ENCODE results near the gene ALPK1.
"Not testable (repeated sequence)": the region's sequence is repeated elsewhere in the genome, so short reads cannot be mapped to it uniquely, and the experiment has no call there.

Gene ALPK1

GRCh38 chr4:112379306-112379705 lies 82.1 kb downstream of the ALPK1 start:
- no peak for DNase-seq

DNA sequence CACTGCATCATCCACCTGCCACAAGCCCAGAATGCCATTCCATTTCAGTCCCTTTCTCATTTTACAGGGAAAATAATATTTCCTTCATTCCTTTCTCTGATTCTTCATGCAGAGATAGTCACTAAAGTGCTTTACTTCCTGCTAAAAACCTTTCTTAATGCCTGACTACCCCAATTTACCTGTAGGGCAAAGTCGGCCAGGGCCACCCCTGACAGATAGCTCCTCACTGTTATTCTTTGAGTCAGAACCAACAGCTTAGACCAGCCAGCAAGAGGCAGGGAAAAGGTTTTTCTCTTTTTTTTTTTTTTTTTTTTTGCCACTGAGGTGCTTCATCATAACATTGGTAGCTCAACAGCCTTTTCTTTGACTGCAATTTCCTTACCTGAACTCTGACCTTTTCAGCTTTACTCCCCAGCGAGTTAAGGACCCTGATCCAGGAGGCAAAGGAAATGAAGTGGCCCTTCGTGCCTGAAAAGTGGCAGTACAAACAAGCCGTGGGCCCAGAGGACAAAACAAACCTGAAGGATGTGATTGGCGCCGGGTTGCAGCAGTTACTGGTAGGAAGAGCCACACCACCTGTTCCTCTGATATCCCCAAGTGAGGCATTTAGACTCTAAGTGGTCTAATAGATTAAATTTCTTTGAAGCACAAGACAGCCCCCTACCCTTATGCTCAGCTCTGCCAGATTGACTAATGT lies 85.0 kb downstream of the ALPK1 start:
- DNase-seq = no peak

DNA sequence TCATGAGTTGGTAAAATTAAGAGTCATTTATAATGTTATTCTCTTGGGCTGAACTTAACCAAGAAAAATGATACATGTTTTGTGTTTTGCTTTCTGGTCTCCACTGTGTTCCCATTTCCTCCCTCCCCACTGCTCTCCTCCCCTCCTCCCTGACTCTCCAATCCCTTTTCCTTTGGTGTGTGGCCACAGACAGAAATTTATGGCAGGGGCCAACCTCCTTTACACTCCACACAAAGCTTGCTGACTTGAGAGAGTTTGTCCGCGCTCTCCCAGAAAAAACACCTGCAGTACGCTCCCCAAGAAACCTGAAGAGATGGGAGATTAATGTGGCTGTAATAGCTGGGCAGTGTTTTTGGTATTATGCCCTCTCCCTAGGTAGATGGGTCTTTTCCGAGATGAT lies 88.9 kb downstream of the ALPK1 start:
- no peak for DNase-seq

DNA sequence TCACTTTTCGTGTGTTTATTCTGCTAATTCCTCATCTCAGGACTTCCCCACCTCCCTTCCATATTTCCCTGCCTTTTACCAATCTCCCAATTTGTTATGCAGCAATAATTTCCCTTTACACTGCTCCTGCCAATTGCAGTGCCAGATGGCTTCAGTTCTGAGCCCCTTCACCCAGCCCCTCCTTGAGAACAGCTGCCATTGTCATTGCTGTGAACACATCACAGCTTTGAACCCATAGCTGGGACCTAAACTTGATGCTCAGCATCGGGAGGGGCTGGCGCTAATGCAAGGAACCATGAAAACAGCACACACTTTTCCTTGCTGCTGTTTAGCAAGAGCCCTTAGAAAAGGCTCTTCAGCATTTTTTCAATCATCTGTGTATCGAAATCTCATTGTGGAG lies 104.9 kb downstream of the ALPK1 start:
- DNase-seq = no peak

GRCh38 chr4:112403101-112403945 lies 106.2 kb downstream of the ALPK1 start:
- DNase-seq = no peak

DNA sequence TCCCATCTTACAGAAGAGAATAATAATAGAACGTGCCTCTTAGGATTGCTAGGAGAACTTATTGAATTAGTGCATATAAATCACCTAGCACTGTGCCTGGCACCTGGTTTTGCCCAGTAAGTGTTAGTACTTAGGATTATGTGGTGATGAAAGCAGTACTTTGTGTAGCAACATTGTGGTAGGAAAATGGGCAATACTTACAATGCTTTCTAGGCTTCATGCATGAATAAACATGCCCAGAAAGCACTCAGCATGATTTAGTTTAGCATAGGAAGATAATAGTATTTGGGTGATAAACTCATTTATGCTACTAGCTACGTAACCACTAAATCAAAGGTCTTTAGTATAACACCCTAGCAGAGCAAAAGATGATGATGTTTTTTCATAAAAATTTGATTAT lies 113.2 kb downstream of the ALPK1 start:
- no peak for DNase-seq

GRCh38 chr4:112410804-112411203 lies 113.6 kb downstream of the ALPK1 start:
- no peak for DNase-seq

GRCh38 chr4:112411781-112412550 lies 114.8 kb downstream of the ALPK1 start:
- no peak for DNase-seq

- DNase-seq = no peak
Observed at GRCh38 chr4:112416464-112416863, 119.3 kb downstream of the ALPK1 start.

GRCh38 chr4:112418092-112418491 lies 120.9 kb downstream of the ALPK1 start:
- no peak for DNase-seq

DNA sequence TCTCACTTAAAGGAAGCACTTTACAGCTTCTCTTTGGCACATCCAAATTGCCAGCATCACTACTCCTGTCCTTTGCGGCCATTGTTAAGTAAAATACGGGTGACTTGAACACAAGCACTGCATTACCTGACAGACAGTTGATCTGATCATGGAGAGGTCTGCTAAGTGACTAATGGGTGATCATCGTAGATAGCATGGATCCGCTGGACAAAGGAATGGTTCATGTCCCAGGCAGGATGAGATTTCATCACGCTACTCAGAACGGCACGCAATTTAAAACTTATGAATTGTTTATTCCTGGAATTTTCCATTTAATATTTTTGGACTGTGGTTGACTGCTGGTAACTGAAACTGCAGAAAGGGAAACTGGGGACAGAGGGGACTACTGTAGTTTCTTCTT lies 124.7 kb downstream of the ALPK1 start:
- no peak for DNase-seq

DNA sequence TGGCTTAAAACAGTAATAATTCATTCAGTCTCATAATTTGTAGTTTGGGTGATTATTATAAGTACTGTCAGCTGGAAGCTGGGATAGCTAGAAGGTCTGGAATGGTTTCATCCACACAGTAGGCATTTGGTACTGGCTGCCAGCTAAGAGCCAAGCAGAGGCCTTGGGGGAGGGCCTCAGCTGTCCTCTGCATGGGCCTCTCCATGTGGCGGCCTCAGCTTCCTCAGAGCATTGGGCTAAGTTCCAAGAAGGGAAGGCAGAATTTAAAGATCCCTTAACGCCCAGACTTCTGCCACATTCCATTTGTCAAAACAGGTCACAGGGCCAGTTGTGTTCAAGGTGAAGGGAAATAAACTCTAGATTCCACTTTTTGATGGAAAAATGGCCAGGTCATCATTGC lies 125.5 kb downstream of the ALPK1 start:
- DNase-seq = no peak

- DNase-seq = no peak
Observed at GRCh38 chr4:112423591-112423990, 126.4 kb downstream of the ALPK1 start.

- no peak for DNase-seq
Observed at GRCh38 chr4:112425823-112426222, 128.7 kb downstream of the ALPK1 start.

GRCh38 chr4:112426416-112426815 lies 129.2 kb downstream of the ALPK1 start:
- DNase-seq = no peak

GRCh38 chr4:112431158-112431557 lies 134.0 kb downstream of the ALPK1 start:
- DNase-seq = no peak

GRCh38 chr4:112436987-112437386 lies 139.8 kb downstream of the ALPK1 start:
- no peak for DNase-seq

DNA sequence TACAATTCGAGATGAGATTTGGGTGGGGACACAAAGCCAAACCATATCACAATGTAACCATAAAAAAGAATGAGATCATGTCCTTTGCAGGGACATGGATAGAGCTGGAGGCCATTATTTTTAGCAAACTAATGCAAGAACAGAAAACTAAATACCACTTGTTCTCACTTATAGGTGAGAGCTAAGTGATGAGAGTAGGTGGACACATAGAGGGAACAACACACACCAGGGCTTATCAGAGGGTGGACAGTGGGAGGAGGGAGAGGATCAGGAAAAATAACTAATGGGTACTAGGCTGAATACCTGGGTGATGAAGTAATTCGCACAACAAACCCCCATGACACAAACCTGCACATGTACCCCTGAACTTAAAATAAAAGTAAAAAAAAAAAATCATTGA lies 145.1 kb downstream of the ALPK1 start:
- not testable (repeated sequence) for DNase-seq

GRCh38 chr4:112448306-112449132 lies 151.3 kb downstream of the ALPK1 start:
- no peak for DNase-seq

DNA sequence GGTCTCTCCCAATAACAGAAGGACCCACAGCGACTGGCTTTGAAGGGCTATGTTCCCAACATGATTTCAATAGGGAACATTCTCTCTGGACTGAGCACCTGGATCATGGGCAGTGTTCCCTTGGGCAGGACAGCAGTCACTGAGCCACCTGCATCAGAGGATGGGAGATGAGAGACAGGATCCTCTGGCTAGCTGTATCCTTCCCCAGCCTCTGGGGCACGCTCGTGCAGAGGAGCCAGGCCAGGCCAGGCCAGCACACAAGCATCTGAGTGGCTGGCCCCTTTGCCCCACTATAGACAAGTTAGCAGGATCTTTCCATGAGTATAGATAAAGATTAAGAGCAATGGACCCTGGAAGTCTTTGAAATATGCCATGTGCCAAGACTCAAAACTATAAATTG lies 152.5 kb downstream of the ALPK1 start:
- DNase-seq = no peak

DNA sequence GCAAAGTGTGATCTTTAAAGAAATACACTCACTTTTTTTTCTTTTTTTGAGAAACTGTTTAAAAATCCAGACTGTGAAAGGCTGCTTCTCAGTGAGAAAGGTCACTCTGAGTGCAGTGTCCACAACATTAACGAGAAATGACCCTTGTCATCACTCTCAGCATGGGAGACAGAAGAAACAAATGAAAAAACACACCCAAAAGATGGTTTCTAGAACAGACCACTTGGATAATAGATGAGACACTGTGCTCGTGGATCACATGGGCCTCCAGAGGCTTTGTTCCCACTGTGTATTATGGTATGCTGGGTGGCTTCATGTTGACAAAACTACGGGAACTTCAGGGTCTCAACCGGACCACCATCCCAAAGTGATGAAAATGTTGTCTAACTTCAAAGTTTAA lies 153.9 kb downstream of the ALPK1 start:
- no peak for DNase-seq

- DNase-seq = no peak
Observed at GRCh38 chr4:112451831-112452230, 154.7 kb downstream of the ALPK1 start.

GRCh38 chr4:112453321-112453720 lies 156.2 kb downstream of the ALPK1 start:
- DNase-seq = no peak
